GM06990 (cell line): ENCODE data around the gene ALPG.
"Not testable (repeated sequence)": the region's sequence is repeated elsewhere in the genome, so short reads cannot be mapped to it uniquely, and the experiment has no call there.

ENCODE experiments used
- DNase-seq: peaks from one replicate; pipeline ENCODE4 v3.0.0-alpha.2; 2011; ENCODE audit not compliant: insufficient read length; ENCODE audit errors: extremely low read depth
- H3K27me3 ChIP-seq: replicated peaks from 2 replicates; pipeline ENCODE4 v1.6.0; 2011; ENCODE audit warnings: low read length; ENCODE audit not compliant: control insufficient read depth, insufficient read depth
- H3K36me3 ChIP-seq: 2 replicates; pipeline ENCODE4 v1.5.1; 2011; ENCODE audit warnings: low read length; ENCODE audit not compliant: control insufficient read depth, insufficient read depth
- H3K4me3 ChIP-seq: replicated peaks from 2 replicates; pipeline ENCODE4 v1.5.1; 2011; ENCODE audit warnings: low read depth, mild to moderate bottlenecking, control low read depth, low read length
- TF ChIP-seq, protein P1 (sequence below): IDR thresholded peaks from 2 replicates; pipeline ENCODE4 v1.5.1; 2011; ENCODE audit warnings: low read length, control low read depth, mild to moderate bottlenecking, inconsistent platforms; ENCODE audit not compliant: insufficient read depth, poor library complexity, severe bottlenecking

The ALPG gene

GRCh38 chr2:232365621-232366321 lies 40.9 kb upstream of the ALPG start:
- Histone ChIP-seq H3K4me3 (no peak overlapping the region), H3K36me3 (no peaks in the 10 kb centered on the region), H3K27me3 (no peaks in the 10 kb centered on the region; the same call in 1 of the 2 replicates)
- TF ChIP-seq, protein P1, sequence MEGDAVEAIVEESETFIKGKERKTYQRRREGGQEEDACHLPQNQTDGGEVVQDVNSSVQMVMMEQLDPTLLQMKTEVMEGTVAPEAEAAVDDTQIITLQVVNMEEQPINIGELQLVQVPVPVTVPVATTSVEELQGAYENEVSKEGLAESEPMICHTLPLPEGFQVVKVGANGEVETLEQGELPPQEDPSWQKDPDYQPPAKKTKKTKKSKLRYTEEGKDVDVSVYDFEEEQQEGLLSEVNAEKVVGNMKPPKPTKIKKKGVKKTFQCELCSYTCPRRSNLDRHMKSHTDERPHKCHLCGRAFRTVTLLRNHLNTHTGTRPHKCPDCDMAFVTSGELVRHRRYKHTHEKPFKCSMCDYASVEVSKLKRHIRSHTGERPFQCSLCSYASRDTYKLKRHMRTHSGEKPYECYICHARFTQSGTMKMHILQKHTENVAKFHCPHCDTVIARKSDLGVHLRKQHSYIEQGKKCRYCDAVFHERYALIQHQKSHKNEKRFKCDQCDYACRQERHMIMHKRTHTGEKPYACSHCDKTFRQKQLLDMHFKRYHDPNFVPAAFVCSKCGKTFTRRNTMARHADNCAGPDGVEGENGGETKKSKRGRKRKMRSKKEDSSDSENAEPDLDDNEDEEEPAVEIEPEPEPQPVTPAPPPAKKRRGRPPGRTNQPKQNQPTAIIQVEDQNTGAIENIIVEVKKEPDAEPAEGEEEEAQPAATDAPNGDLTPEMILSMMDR = peak; percentile 40
- no peak for DNase-seq

DNA sequence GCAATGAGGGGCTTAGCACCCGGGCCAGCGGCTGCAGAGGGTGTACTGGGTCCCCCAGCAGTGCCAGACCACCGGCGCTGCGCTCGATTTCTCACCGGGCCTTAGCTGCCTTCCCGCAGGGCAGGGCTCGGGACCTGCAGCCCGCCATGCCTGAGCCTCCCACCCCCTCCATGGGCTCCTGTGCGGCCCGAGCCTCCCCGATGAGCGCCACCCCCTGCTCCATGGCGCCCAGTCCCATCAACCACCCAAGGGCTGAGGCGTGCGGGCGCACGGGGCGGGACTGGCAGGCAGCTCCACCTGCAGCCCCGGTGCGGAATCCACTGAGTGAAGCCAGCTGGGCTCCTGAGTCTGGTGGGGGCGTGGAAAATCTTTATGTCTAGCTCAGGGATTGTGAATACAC lies 40.2 kb upstream of the ALPG start:
- not testable (repeated sequence) for DNase-seq, H3K36me3 ChIP-seq, H3K4me3 ChIP-seq, H3K27me3 ChIP-seq

DNA sequence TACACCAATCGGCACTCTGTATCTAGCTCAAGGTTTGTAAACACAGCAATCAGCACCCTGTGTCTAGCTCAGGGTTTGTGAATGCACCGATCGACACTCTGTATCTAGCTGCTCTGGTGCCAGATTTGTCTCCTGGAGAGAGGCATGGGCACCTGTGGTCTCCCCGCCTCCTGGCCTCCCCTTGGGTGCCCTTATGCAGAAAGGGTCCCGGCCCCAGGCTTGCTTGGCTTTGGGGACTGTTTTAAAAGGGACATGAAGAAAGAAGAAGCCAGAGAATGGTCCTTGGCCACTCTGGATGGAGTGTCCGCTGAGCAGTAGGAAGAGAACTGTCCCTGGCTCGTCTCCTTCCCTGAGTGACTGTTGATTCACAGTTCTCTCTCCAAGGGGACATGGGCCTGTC lies 39.6 kb upstream of the ALPG start:
- TF ChIP-seq, protein P1 = no peak

GRCh38 chr2:232367591-232368233 lies 38.9 kb upstream of the ALPG start:
- no peaks in the 10 kb centered on the region for H3K36me3 ChIP-seq
- H3K27me3 ChIP-seq = no peaks in the 10 kb centered on the region; the same call in 1 of the 2 replicates
- TF ChIP-seq, protein P1 = peak; percentile 23
- no peak overlapping the region for H3K4me3 ChIP-seq
- no peak for DNase-seq

More for the DNA sequence above, 39.6 kb upstream of the ALPG start:
- H3K27me3 ChIP-seq = no peaks in the 10 kb centered on the region; the same call in 1 of the 2 replicates
- H3K36me3 ChIP-seq = no peaks in the 10 kb centered on the region
- no peak for DNase-seq
- no peak overlapping the region for H3K4me3 ChIP-seq

DNA sequence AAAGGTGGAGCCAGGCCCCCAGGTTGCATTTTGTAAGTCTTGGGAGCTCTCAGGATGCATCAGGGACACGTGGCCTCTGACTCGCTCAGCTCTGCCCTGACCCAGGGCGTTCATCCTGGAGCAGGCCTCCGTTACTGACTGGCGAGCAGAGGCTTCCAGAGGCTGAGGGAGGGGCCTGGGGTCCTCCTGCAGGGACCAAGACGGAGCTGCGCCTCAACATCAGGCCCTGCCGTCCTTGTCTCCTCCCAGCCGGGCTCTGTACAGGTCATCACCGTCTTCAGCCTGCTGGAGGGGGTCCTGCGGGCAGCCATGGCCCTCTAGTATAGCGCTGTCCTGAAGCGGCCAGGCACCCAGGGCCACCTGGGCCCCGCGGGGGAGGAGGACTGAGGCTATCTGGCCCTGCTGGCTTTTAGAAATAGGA lies 38.3 kb upstream of the ALPG start:
- DNase-seq = no peak
- no peak overlapping the region for H3K4me3 ChIP-seq
- no peaks in the 10 kb centered on the region; the same call in 1 of the 2 replicates for H3K27me3 ChIP-seq
- TF ChIP-seq, protein P1 = no peak
- no peaks in the 10 kb centered on the region for H3K36me3 ChIP-seq

- DNase-seq = no peak
- TF ChIP-seq, protein P1 = no peak
- Histone ChIP-seq H3K4me3 (no peak overlapping the region), H3K27me3 (no peaks in the 10 kb centered on the region; the same call in 1 of the 2 replicates), H3K36me3 (no peaks in the 10 kb centered on the region)
Measured at GRCh38 chr2:232369126-232369951, 37.3 kb upstream of the ALPG start.

GRCh38 chr2:232370007-232370406 lies 36.6 kb upstream of the ALPG start:
- not testable (repeated sequence) for H3K27me3 ChIP-seq, H3K4me3 ChIP-seq, H3K36me3 ChIP-seq, DNase-seq
